Measurements from ENCODE around the gene PINLYP. TPM values are rescaled to one million over a fixed set of nuclear protein-coding genes. Genes with fewer than 3 reads are reported as not detected.
"Not testable (repeated sequence)": the region's sequence is repeated elsewhere in the genome, so short reads cannot be mapped to it uniquely, and the experiment has no call there.

Gene PINLYP
- total and polyA plus RNA-seq, 12 donors, result 0.28 to 5.2 (median 1.4) TPM

DNA sequence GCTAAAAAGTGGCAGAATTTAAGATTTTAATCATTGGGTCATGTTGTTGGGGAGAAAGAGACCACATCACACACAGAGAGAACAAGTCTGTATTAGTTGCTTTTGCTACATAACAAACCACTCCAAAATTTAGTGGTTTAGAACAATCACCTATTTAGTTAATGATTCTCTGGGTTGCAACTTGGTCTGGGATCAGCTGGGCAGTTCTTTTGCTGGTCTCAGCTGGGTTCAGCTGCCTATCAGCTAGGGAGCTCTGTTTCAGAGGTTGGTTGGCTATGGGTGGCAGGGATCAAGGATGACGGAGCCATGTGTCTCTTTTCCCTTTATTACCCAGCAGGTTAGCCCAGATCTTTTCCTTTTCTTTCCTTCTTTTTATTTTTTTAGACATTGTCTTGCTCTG, 8.9 kb downstream of the PINLYP start:
- H3K36me3 ChIP-seq, result peaks cover 0 to 43% (median 0%) of the 10 kb centered on the region in 9 donors
- TF ChIP-seq CTCF (IDR thresholded peaks at IDR 0.05), result no peak
- WGBS, 2 donors, result 100% methylated on average over 1 of the region's 1 CpG
- intact Hi-C loops (cut with DNase I), result no loop called here
- H3K4me3 ChIP-seq, result no peak overlapping the region
- peak overlapping the region in 3 of 10 donors; percentile 25 to 46 (median 36) for H3K27ac ChIP-seq
- H3K27me3 ChIP-seq, result no peaks in the 10 kb centered on the region
- ATAC-seq (no peak), DNase-seq (no peak)
- H3K9me3 ChIP-seq, result no peaks in the 10 kb centered on the region
- peaks cover 0 to 29% (median 8%) of the 10 kb centered on the region in 9 donors for H3K4me1 ChIP-seq

- no peak for TF ChIP-seq CTCF (IDR thresholded peaks at IDR 0.05)
- H3K4me1 ChIP-seq, result peaks cover 0 to 16% (median 3%) of the 10 kb centered on the region in 9 donors
- H3K27ac ChIP-seq, result no peak overlapping the region
- peaks cover 0 to 62% (median 10%) of the 10 kb centered on the region in 9 donors for H3K36me3 ChIP-seq
- WGBS, 2 donors, result 94 to 96% methylated on average over 2 of the region's 2 CpGs
- intact Hi-C loops (cut with DNase I), result no loop called here
- DNase-seq, result no peak
- no peaks in the 10 kb centered on the region for H3K9me3 ChIP-seq
- ATAC-seq, result no peak
- no peaks in the 10 kb centered on the region for H3K27me3 ChIP-seq
- H3K4me3 ChIP-seq, result no peak overlapping the region
These were observed 10.7 kb downstream of the PINLYP start for GRCh38 chr19:43586346-43586745.

DNA sequence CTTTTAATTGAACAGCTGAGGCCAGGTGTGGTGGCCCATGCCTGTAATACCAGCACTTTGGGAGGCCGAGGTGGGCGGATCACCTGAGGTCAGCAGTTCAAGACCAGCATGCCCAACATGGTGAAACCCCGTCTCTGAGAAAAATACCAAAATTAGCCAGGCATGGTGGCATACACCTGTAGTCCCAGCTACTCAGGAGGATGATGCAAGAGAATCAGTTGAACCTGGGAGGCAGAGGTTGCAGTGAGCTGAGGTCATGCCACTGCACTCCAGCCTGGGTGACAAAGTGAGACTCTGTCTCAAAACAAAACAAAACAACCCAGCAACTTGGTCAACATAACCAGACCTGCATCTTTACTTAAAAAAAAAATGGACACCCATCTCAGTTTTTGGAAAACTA, 11.4 kb downstream of the PINLYP start:
- ATAC-seq; H3K4me3 ChIP-seq; H3K27me3 ChIP-seq; intact Hi-C loops (cut with DNase I); H3K9me3 ChIP-seq; DNase-seq; H3K4me1 ChIP-seq; H3K27ac ChIP-seq: not testable (repeated sequence)
- H3K36me3 ChIP-seq, result peaks cover 0 to 68% (median 16%) of the 10 kb centered on the region in 9 donors
- WGBS, 2 donors, result 94 to 98% methylated on average over 3 of the region's 3 CpGs

- Histone ChIP-seq H3K27ac (no peak overlapping the region), H3K9me3 (no peaks in the 10 kb centered on the region), H3K4me3 (no peak overlapping the region), H3K36me3 (peaks cover 6 to 91% (median 32%) of the 10 kb centered on the region in 9 donors), H3K27me3 (no peaks in the 10 kb centered on the region), H3K4me1 (peaks cover 0 to 13% (median 11%) of the 10 kb centered on the region in 9 donors)
- DNase-seq (no peak), ATAC-seq (no peak)
- intact Hi-C loops (cut with DNase I), result no loop called here
- 88 to 90% methylated on average over 5 of the region's 5 CpGs for WGBS, 2 donors
- TF ChIP-seq CTCF (IDR thresholded peaks at IDR 0.05), result no peak
These were observed 13.7 kb downstream of the PINLYP start for GRCh38 chr19:43589277-43589676.

DNA sequence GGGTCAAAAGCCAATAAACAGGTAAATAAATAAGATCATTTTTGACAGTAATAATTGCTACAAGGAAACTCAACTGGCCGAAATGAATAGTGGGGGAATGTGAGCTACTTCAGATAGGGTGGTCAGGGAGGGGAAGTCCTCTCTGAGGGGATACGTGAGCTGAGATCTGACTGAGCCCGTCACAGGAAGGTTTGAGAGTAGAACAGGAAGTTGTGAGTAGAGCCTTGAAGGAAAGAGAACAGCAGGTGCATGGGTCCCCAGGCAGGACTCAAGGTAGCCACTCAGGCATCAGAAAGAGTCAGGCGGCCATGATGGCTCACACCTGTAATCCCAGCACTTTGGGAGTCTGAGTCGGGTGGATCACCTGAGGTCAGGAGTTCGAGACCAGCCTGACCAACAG, 14.1 kb downstream of the PINLYP start:
- no peaks in the 10 kb centered on the region for H3K9me3 ChIP-seq
- ATAC-seq (no peak), DNase-seq (no peak)
- peaks cover 6 to 93% (median 32%) of the 10 kb centered on the region in 9 donors for H3K36me3 ChIP-seq
- H3K27me3 ChIP-seq, result no peaks in the 10 kb centered on the region
- TF ChIP-seq CTCF (IDR thresholded peaks at IDR 0.05), result no peak
- intact Hi-C loops (cut with DNase I), result loop anchor here in 2 of 10 donors (5.0 to 10.0 kb wide), 2 partner anchors 52 to 55 kb away; partner anchors contain the start of gene ZNF575 (in 1 of the 2)
- 85 to 86% methylated on average over 6 of the region's 6 CpGs for WGBS, 2 donors
- no peak overlapping the region for H3K27ac ChIP-seq
- H3K4me1 ChIP-seq, result peaks cover 3 to 17% (median 14%) of the 10 kb centered on the region in 9 donors
- H3K4me3 ChIP-seq, result no peak overlapping the region

Measured in heart right ventricle (tissue), 16 donors.